Measurements from ENCODE around the gene PDXK. TPM values are rescaled to one million over a fixed set of nuclear protein-coding genes. Genes with fewer than 3 reads are reported as not detected.

PDXK gene
- total and polyA plus RNA-seq, 9 of the 15 experiments (the other 6 are each of a cell fraction or from before 2014, with no cell fraction given), result 5.6 to 162 (median 76.5) TPM

GRCh38 chr21:43718872-43719747 lies at the start of gene PDXK (continued):
- TF ChIP-seq ZSCAN32 (CRISPR knock-in tag; IDR thresholded peaks at IDR 0.05) (no peak), NONO (IDR thresholded peaks at IDR 0.05; ENCODE audit: low read depth in 2 of 2, low read length in 1 of 2) (peak in 1 of 2 experiments; percentile 93; a peak in 3 of 4 replicates), HNRNPK (IDR thresholded peaks at IDR 0.05; ENCODE audit: low read depth, low read length, poor library complexity, severe bottlenecking) (no peak), SOX6 (IDR thresholded peaks at IDR 0.05) (no peak), ETV6 (IDR thresholded peaks at IDR 0.05; ENCODE audit: borderline replicate concordance in 1 of 2, low read depth in 2 of 2, low read length in 1 of 2) (no peak), ETV6 (CRISPR knock-in tag; IDR thresholded peaks at IDR 0.05; ENCODE audit: borderline replicate concordance) (no peak; the same call in 1 of the 2 replicates), CBX1 (IDR thresholded peaks at IDR 0.05; ENCODE audit: low read depth) (peak; percentile 30; the same call in 1 of the 2 replicates), TCF7 (IDR thresholded peaks at IDR 0.05; ENCODE audit: borderline replicate concordance) (no peak), CREM (IDR thresholded peaks at IDR 0.05; ENCODE audit: low read depth) (peak; percentile 91), KDM1A (IDR thresholded peaks at IDR 0.05) (no peak), NR2C1 (IDR thresholded peaks at IDR 0.05) (no peak), NR2C1 (tag; IDR thresholded peaks at IDR 0.05) (no peak), ZNF57 (CRISPR knock-in tag; IDR thresholded peaks at IDR 0.05) (no peak), FOXA1 (IDR thresholded peaks at IDR 0.05; ENCODE audit: borderline replicate concordance) (no peak), IRF1 (CRISPR knock-in tag; IDR thresholded peaks at IDR 0.05; ENCODE audit: borderline replicate concordance) (no peak), ZNF318 (IDR thresholded peaks at IDR 0.05; ENCODE audit: borderline replicate concordance in 1 of 2, low read depth in 1 of 2) (no peak), SREBF1 (IDR thresholded peaks at IDR 0.05; ENCODE audit: borderline replicate concordance, low read depth, low read length) (no peak), SNIP1 (IDR thresholded peaks at IDR 0.05; ENCODE audit: low read depth) (no peak), BRD4 (IDR thresholded peaks at IDR 0.05) (no peak)

Measured in K562 (cell line).